GM23338 (cell line): ENCODE data around the gene TRIM67. TPM values are rescaled to one million over a fixed set of nuclear protein-coding genes. Genes with fewer than 3 reads are reported as not detected.

ENCODE experiments used
- ATAC-seq: fragments of 200-7000 bp; cut with Tn5 transposase; 3 replicates; pipeline ENCODE4 v1.9.1; 2020
- DNase-seq: peaks from one replicate; pipeline ENCODE4 v3.0.0-alpha.2; 2015; ENCODE audit warnings: low spot score
- H2AFZ ChIP-seq: fragments of 200-600 bp; sonication (generic); 2 replicates; pipeline ENCODE4 v1.8.0; 2016; ENCODE audit warnings: antibody characterized with exemption, mild to moderate bottlenecking, moderate library complexity
- H3F3A ChIP-seq: fragments of 200-600 bp; sonication (generic); replicated peaks from 2 replicates; pipeline ENCODE4 v1.8.0; 2017; ENCODE audit warnings: antibody characterized with exemption, mixed run types, low read depth
- H3K27ac ChIP-seq: fragments of 200-600 bp; sonication (generic); 2 replicates; pipeline ENCODE4 v1.6.1; 2016; ENCODE audit warnings: low read depth
- H3K27me3 ChIP-seq: fragments of 200-600 bp; sonication (generic); 2 replicates; pipeline ENCODE4 v1.8.0; 2016; ENCODE audit warnings: mild to moderate bottlenecking, mixed run types, moderate library complexity; ENCODE audit not compliant: insufficient read depth
- H3K36me3 ChIP-seq: fragments of 200-600 bp; sonication (generic); 2 replicates; pipeline ENCODE4 v1.8.0; 2016; ENCODE audit warnings: mild to moderate bottlenecking; ENCODE audit not compliant: insufficient read depth
- H3K4me1 ChIP-seq: fragments of 200-600 bp; sonication (generic); 2 replicates; pipeline ENCODE4 v1.8.0; 2016; ENCODE audit warnings: mild to moderate bottlenecking, moderate library complexity; ENCODE audit not compliant: insufficient read depth
- H3K4me2 ChIP-seq: fragments of 200-600 bp; sonication (generic); 2 replicates; pipeline ENCODE4 v1.7.1; 2017; ENCODE audit warnings: mixed run types
- H3K4me3 ChIP-seq: fragments of 200-600 bp; sonication (generic); 2 replicates; pipeline ENCODE4 v1.6.1; 2016; ENCODE audit warnings: mixed run types
- H3K79me2 ChIP-seq: fragments of 200-600 bp; sonication (generic); replicated peaks from 2 replicates; pipeline ENCODE4 v1.8.0; 2017; ENCODE audit warnings: mild to moderate bottlenecking; ENCODE audit not compliant: insufficient read depth
- H3K9me2 ChIP-seq: fragments of 200-600 bp; sonication (generic); 2 replicates; pipeline ENCODE4 v1.8.0; 2017; ENCODE audit not compliant: insufficient read depth
- H4K20me1 ChIP-seq: fragments of 200-600 bp; sonication (generic); replicated peaks from 2 replicates; pipeline ENCODE4 v1.8.0; 2017; ENCODE audit warnings: mild to moderate bottlenecking; ENCODE audit not compliant: insufficient read depth
- H3K27ac Mint-ChIP-seq: 2 replicates; pipeline ENCODE4 v1.8.0; 2020; ENCODE audit warnings: inconsistent platforms, mild to moderate bottlenecking, moderate library complexity, mixed read lengths
- H3K27me3 Mint-ChIP-seq: 3 replicates; pipeline ENCODE4 v1.8.0; 2022; ENCODE audit warnings: low read depth, mild to moderate bottlenecking, moderate library complexity, mixed read lengths, inconsistent platforms; ENCODE audit not compliant: insufficient read depth, poor library complexity
- H3K36me3 Mint-ChIP-seq: 3 replicates; pipeline ENCODE4 v1.8.0; 2021; ENCODE audit warnings: low read depth, mild to moderate bottlenecking, inconsistent platforms, moderate library complexity, mixed read lengths
- H3K4me1 Mint-ChIP-seq: 3 replicates; pipeline ENCODE4 v1.8.0; 2020; ENCODE audit warnings: mild to moderate bottlenecking, inconsistent platforms, mixed read lengths
- H3K4me3 Mint-ChIP-seq: 3 replicates; pipeline ENCODE4 v1.8.0; 2021; ENCODE audit warnings: moderate library complexity, mild to moderate bottlenecking, inconsistent platforms, mixed read lengths
- H3K9me3 Mint-ChIP-seq: 3 replicates; pipeline ENCODE4 v1.8.0; 2020; ENCODE audit warnings: moderate library complexity, mild to moderate bottlenecking, inconsistent platforms, mixed read lengths
- CREB1 ChIP-seq: fragments of 250-450 bp; sonication (Bioruptor Pico); IDR thresholded peaks from 2 replicates; pipeline ENCODE4 v1.5.0; 2020; ENCODE audit warnings: low read depth, mild to moderate bottlenecking, moderate library complexity
- CTCF ChIP-seq, 2 experiments: fragments of 200-600 bp in 1 of 2; sonication (generic) in 1 of 2; conservative IDR thresholded peaks; 2 replicates each; pipeline versions ENCODE4 v1.5.1 to v1.6.1; 2016 to 2017; ENCODE audit warnings: antibody characterized with exemption in 2 of 2, low read depth in 2 of 2, mild to moderate bottlenecking in 2 of 2, moderate library complexity in 1 of 2
- EZH2 ChIP-seq: fragments of 200-600 bp; sonication (generic); IDR thresholded peaks from one replicate; pipeline ENCODE4 v1.8.0; 2017; ENCODE audit warnings: antibody characterized with exemption, mild to moderate bottlenecking, low read depth; ENCODE audit not compliant: unreplicated experiment
- EZH2phosphoT487 ChIP-seq: fragments of 200-600 bp; sonication (generic); IDR thresholded peaks from one replicate; pipeline ENCODE4 v1.8.1; 2018; ENCODE audit warnings: antibody characterized with exemption; ENCODE audit not compliant: unreplicated experiment
- JUNB ChIP-seq: IDR thresholded peaks from one replicate; pipeline ENCODE4 v1.6.1; 2016; ENCODE audit warnings: antibody characterized with exemption; ENCODE audit not compliant: unreplicated experiment
- NANOG ChIP-seq: IDR thresholded peaks from 2 replicates; pipeline ENCODE4 v1.6.1; 2016; ENCODE audit warnings: antibody characterized with exemption, borderline replicate concordance
- POLR2AphosphoS5 ChIP-seq: IDR thresholded peaks from 2 replicates; pipeline ENCODE4 v1.6.1; 2016; ENCODE audit warnings: antibody characterized with exemption, low read depth
- STAT1 ChIP-seq: IDR thresholded peaks from one replicate; pipeline ENCODE4 v1.6.1; 2016; ENCODE audit warnings: antibody characterized with exemption; ENCODE audit not compliant: unreplicated experiment
- ZNF114 ChIP-seq: fragments of 250-450 bp; sonication (Bioruptor Pico); IDR thresholded peaks from 2 replicates; pipeline ENCODE4 v1.5.0; 2020; ENCODE audit warnings: mild to moderate bottlenecking, moderate library complexity
- ZNF331 ChIP-seq: fragments of 250-450 bp; sonication (Bioruptor Pico); IDR thresholded peaks from 2 replicates; pipeline ENCODE4 v1.5.0; 2020; ENCODE audit warnings: low read depth, mild to moderate bottlenecking, moderate library complexity
- ZNF462 ChIP-seq: fragments of 250-450 bp; sonication (Bioruptor Pico); IDR thresholded peaks from 2 replicates; pipeline ENCODE4 v1.5.0; 2020; ENCODE audit warnings: mild to moderate bottlenecking, moderate library complexity
- polyA plus RNA-seq: library from polyadenylated mRNA; unstranded; fragments of >200 nt; fragmentation: Nextera tagmentation; extraction: Ambion mirVana; gene quantifications from 2 replicates; pipeline ENCODE4 v1.2.1, GENCODE V29; 2016
- total RNA-seq: library from RNA; depleted of rRNA; stranded (reverse); fragments of >200 nt; shearing (Covaris generic); gene quantifications from 2 replicates; pipeline ENCODE4 v1.2.3, GENCODE V29; 2014
- TF ChIP-seq, protein P1 (sequence below): IDR thresholded peaks from 2 replicates; pipeline ENCODE4 v1.6.1; 2016; ENCODE audit warnings: antibody characterized with exemption
- TF ChIP-seq, protein P2 (sequence below): IDR thresholded peaks from one replicate; pipeline ENCODE4 v1.6.1; 2018; ENCODE audit warnings: antibody characterized with exemption; ENCODE audit not compliant: unreplicated experiment

The TRIM67 gene
- total and polyA plus RNA-seq, 2 experiments from 2014 or later, result 0.03 TPM; not detected in 1

GRCh38 chr1:231233735-231234417 is 72.0 kb downstream of the TRIM67 start:
- TF ChIP-seq, protein P1, sequence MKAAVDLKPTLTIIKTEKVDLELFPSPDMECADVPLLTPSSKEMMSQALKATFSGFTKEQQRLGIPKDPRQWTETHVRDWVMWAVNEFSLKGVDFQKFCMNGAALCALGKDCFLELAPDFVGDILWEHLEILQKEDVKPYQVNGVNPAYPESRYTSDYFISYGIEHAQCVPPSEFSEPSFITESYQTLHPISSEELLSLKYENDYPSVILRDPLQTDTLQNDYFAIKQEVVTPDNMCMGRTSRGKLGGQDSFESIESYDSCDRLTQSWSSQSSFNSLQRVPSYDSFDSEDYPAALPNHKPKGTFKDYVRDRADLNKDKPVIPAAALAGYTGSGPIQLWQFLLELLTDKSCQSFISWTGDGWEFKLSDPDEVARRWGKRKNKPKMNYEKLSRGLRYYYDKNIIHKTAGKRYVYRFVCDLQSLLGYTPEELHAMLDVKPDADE, result no peak
- TF ChIP-seq POLR2AphosphoS5, result no peak
- TF ChIP-seq CREB1 (CRISPR knock-in tag), result no peak
- no peak for TF ChIP-seq ZNF114 (CRISPR knock-in tag)
- TF ChIP-seq EZH2phosphoT487, result no peak
- no peak for TF ChIP-seq ZNF462 (CRISPR knock-in tag)
- TF ChIP-seq EZH2, result no peak
- TF ChIP-seq, protein P2, sequence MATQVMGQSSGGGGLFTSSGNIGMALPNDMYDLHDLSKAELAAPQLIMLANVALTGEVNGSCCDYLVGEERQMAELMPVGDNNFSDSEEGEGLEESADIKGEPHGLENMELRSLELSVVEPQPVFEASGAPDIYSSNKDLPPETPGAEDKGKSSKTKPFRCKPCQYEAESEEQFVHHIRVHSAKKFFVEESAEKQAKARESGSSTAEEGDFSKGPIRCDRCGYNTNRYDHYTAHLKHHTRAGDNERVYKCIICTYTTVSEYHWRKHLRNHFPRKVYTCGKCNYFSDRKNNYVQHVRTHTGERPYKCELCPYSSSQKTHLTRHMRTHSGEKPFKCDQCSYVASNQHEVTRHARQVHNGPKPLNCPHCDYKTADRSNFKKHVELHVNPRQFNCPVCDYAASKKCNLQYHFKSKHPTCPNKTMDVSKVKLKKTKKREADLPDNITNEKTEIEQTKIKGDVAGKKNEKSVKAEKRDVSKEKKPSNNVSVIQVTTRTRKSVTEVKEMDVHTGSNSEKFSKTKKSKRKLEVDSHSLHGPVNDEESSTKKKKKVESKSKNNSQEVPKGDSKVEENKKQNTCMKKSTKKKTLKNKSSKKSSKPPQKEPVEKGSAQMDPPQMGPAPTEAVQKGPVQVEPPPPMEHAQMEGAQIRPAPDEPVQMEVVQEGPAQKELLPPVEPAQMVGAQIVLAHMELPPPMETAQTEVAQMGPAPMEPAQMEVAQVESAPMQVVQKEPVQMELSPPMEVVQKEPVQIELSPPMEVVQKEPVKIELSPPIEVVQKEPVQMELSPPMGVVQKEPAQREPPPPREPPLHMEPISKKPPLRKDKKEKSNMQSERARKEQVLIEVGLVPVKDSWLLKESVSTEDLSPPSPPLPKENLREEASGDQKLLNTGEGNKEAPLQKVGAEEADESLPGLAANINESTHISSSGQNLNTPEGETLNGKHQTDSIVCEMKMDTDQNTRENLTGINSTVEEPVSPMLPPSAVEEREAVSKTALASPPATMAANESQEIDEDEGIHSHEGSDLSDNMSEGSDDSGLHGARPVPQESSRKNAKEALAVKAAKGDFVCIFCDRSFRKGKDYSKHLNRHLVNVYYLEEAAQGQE, result no peak
- TF ChIP-seq ZNF331, result no peak
- TF ChIP-seq JUNB, result no peak
- TF ChIP-seq NANOG, result no peak
- TF ChIP-seq CTCF (conservative IDR thresholded peaks at IDR 0.05; ENCODE audit: low read depth in 2 of 2), result no peak
- no peak for TF ChIP-seq STAT1
- no peaks in the 10 kb centered on the region for H3F3A ChIP-seq
- no peak overlapping the region for H3K4me3 ChIP-seq
- no peak overlapping the region for H3K4me2 ChIP-seq
- H3K36me3 ChIP-seq, result no peaks in the 10 kb centered on the region
- no peaks in the 10 kb centered on the region for H3K4me1 ChIP-seq
- Mint-ChIP-seq H3K36me3 (peaks cover 10% of the 10 kb centered on the region; the same call in 2 of the 3 replicates), H3K4me3 (no peak overlapping the region), H3K4me1 (no peaks in the 10 kb centered on the region), H3K9me3 (no peaks in the 10 kb centered on the region), H3K27ac (no peak overlapping the region), H3K27me3 (no peaks in the 10 kb centered on the region)
- H3K79me2 ChIP-seq, result no peaks in the 10 kb centered on the region
- H3K27me3 ChIP-seq, result no peaks in the 10 kb centered on the region
- DNase-seq (no peak), ATAC-seq (no peak)
- H3K27ac ChIP-seq, result no peak overlapping the region
- peaks cover 9% of the 10 kb centered on the region for H4K20me1 ChIP-seq
- no peak overlapping the region for H2AFZ ChIP-seq
- H3K9me2 ChIP-seq, result no peaks in the 10 kb centered on the region
